ENCODE data around the gene SF3B1.

The SF3B1 gene

DNA sequence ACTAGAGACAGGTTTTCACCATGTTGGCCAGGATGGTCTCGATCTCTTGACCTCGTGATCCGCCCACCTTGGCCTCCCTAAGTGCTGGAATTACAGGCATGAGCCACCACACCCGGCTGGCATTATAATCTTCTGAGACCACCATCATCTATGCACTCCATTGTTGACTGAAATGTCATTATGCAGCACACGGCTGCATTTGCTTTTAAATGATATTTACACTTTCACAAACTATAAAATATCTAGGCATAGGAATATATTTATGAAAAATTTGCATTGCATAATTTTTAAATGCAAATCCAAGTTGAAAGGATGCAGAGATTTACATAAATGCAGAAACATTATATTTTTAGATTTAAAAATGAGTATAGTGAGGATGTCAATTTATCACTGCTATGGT is 94.2 kb downstream of the SF3B1 start:
- no peak for DNase-seq (ENCODE audit: low read depth in 2 of 2)
